Measurements from ENCODE around the gene IQSEC1.

GRCh38 chr3:12884790-12885582 is 188.2 kb downstream of the IQSEC1 start:
- TF ChIP-seq, protein P1, sequence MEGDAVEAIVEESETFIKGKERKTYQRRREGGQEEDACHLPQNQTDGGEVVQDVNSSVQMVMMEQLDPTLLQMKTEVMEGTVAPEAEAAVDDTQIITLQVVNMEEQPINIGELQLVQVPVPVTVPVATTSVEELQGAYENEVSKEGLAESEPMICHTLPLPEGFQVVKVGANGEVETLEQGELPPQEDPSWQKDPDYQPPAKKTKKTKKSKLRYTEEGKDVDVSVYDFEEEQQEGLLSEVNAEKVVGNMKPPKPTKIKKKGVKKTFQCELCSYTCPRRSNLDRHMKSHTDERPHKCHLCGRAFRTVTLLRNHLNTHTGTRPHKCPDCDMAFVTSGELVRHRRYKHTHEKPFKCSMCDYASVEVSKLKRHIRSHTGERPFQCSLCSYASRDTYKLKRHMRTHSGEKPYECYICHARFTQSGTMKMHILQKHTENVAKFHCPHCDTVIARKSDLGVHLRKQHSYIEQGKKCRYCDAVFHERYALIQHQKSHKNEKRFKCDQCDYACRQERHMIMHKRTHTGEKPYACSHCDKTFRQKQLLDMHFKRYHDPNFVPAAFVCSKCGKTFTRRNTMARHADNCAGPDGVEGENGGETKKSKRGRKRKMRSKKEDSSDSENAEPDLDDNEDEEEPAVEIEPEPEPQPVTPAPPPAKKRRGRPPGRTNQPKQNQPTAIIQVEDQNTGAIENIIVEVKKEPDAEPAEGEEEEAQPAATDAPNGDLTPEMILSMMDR (IDR thresholded peaks at IDR 0.05; ENCODE audit: low read depth, low read length) = no peak
- no peak for TF ChIP-seq MAX (IDR thresholded peaks at IDR 0.05; ENCODE audit: low read depth, low read length)
